ENCODE measurements around the gene TRIM46. TPM values are rescaled to one million over a fixed set of nuclear protein-coding genes. Genes with fewer than 3 reads are reported as not detected.
"Not testable (repeated sequence)": the region's sequence is repeated elsewhere in the genome, so short reads cannot be mapped to it uniquely, and the experiment has no call there.

Gene TRIM46
- total RNA-seq, 1 donor from 2014 or later = 8.1 TPM

- peak; percentile 95 for DNase-seq (ENCODE audit: extremely low spot score, unreplicated experiment)
- no peaks in the 10 kb centered on the region for H3K27me3 Mint-ChIP-seq
- H3K36me3 Mint-ChIP-seq = peaks cover 7% of the 10 kb centered on the region
- no peaks in the 10 kb centered on the region for H3K9me3 Mint-ChIP-seq
- TF ChIP-seq CTCF (conservative IDR thresholded peaks at IDR 0.05) = peak; percentile 99
- peak overlapping the region; percentile 94 for H3K4me3 Mint-ChIP-seq
- H3K4me1 Mint-ChIP-seq (ENCODE audit: unreplicated experiment) = peaks cover 36% of the 10 kb centered on the region
- peak overlapping the region; percentile 100 for H3K27ac Mint-ChIP-seq
Observed at GRCh38 chr1:155193275-155193990, 19.8 kb downstream of the TRIM46 start.

- not testable (repeated sequence) for DNase-seq (ENCODE audit: extremely low spot score, unreplicated experiment); H3K36me3 Mint-ChIP-seq; H3K9me3 Mint-ChIP-seq; H3K27me3 Mint-ChIP-seq
- peaks cover 36% of the 10 kb centered on the region for H3K4me1 Mint-ChIP-seq (ENCODE audit: unreplicated experiment)
- H3K27ac Mint-ChIP-seq = peak overlapping the region; percentile 100
- H3K4me3 Mint-ChIP-seq = peak overlapping the region; percentile 94
Observed at GRCh38 chr1:155193991-155194240, 20.3 kb downstream of the TRIM46 start.

- TF ChIP-seq CTCF (conservative IDR thresholded peaks at IDR 0.05) = no peak
- Mint-ChIP-seq H3K4me3 (peak overlapping the region; percentile 92), H3K4me1 (ENCODE audit: unreplicated experiment) (peaks cover 36% of the 10 kb centered on the region), H3K27me3 (no peaks in the 10 kb centered on the region), H3K27ac (peak overlapping the region; percentile 77), H3K36me3 (peaks cover 13% of the 10 kb centered on the region), H3K9me3 (no peaks in the 10 kb centered on the region)
- DNase-seq (ENCODE audit: extremely low spot score, unreplicated experiment) = no peak
Observed at GRCh38 chr1:155195201-155196102, 21.8 kb downstream of the TRIM46 start.

GRCh38 chr1:155196103-155196892 lies 22.6 kb downstream of the TRIM46 start:
- H3K4me3 Mint-ChIP-seq = peak overlapping the region; percentile 92
- peak overlapping the region; percentile 77 for H3K27ac Mint-ChIP-seq
- no peaks in the 10 kb centered on the region for H3K9me3 Mint-ChIP-seq
- no peaks in the 10 kb centered on the region for H3K27me3 Mint-ChIP-seq
- TF ChIP-seq CTCF (conservative IDR thresholded peaks at IDR 0.05) = no peak
- DNase-seq (ENCODE audit: extremely low spot score, unreplicated experiment) = no peak
- H3K4me1 Mint-ChIP-seq (ENCODE audit: unreplicated experiment) = peaks cover 36% of the 10 kb centered on the region
- H3K36me3 Mint-ChIP-seq = peaks cover 13% of the 10 kb centered on the region

- Mint-ChIP-seq H3K4me3 (peak overlapping the region; percentile 92), H3K36me3 (peaks cover 13% of the 10 kb centered on the region), H3K9me3 (no peaks in the 10 kb centered on the region), H3K4me1 (ENCODE audit: unreplicated experiment) (peaks cover 33% of the 10 kb centered on the region), H3K27me3 (no peaks in the 10 kb centered on the region), H3K27ac (peak overlapping the region; percentile 76)
- DNase-seq (ENCODE audit: extremely low spot score, unreplicated experiment) = no peak
- no peak for TF ChIP-seq CTCF (conservative IDR thresholded peaks at IDR 0.05)
Observed at GRCh38 chr1:155196893-155197638, 23.4 kb downstream of the TRIM46 start.

Measured in type B pancreatic cell (in vitro differentiated cells).